ENCODE data around the gene MED13L. TPM values are rescaled to one million over a fixed set of nuclear protein-coding genes. Genes with fewer than 3 reads are reported as not detected.

MED13L gene
- total and polyA plus RNA-seq, 2 of the 8 experiments (the other 6 are each of a cell fraction or from before 2014, with no cell fraction given) = 15.9 to 51.7 TPM

DNA sequence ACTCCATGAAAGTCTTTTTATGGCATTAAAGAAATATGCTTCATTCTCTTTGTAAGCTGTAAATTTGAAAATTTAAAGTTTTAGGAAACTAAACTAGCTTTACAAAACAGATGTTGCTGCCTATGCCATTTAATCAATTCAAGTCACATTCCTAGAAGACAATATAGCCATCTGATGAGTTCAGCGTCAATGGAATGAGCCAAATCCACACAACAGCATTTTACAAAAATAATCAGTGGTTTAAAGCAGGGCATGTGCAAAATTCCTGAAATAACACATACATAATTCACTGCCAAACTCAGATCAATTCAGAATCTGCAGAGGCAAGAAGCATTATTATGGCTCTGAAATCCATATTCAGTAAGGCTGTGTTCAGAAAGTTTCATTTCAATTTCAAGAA is 75.6 kb downstream of the MED13L start:
- WGBS, 2 experiments (ENCODE audit: extremely low coverage in 1 of 2, insufficient coverage in 1 of 2, insufficient read length in 1 of 2, insufficient replicate concordance in 2 of 2, low coverage in 1 of 2, low lambda C conversion rate in 2 of 2, missing lambda C conversion rate in 1 of 2) = 83% methylated on average over 1 of the region's 1 CpG; no CpG with 5 or more reads in 1 of the 2 experiments
- Histone ChIP-seq H4K8ac (ENCODE audit: extremely low read depth, insufficient read depth, low read length) (no peak overlapping the region), H3K18ac (ENCODE audit: extremely low read depth, low read length) (no peak overlapping the region), H2BK120ac (replicated peaks; ENCODE audit: low read depth, low read length) (no peak overlapping the region), H2AFZ (ENCODE audit: low read length) (no peak overlapping the region), H3K79me1 (ENCODE audit: low read depth, low read length) (no peaks in the 10 kb centered on the region; the same call in 1 of the 2 replicates), H3K27me3 (replicated peaks in 1 of 4; ENCODE audit: control insufficient read depth in 3 of 4, extremely low read depth in 1 of 4, insufficient read depth in 3 of 4, low read length in 3 of 4) (no peaks in the 10 kb centered on the region), H3K9me3 (ENCODE audit: insufficient read depth in 2 of 2, low read depth in 1 of 2, low read length in 1 of 2) (no peaks in the 10 kb centered on the region), H3K36me3 (ENCODE audit: control insufficient read depth in 2 of 4, insufficient read depth in 4 of 4, low read length in 3 of 4) (no peaks in the 10 kb centered on the region), H3K4ac (replicated peaks; ENCODE audit: insufficient read length, low read depth, low read length) (no peak overlapping the region), H3K79me2 (ENCODE audit: control insufficient read depth in 1 of 2, insufficient read depth in 2 of 2, low read length in 2 of 2) (peaks cover 0 to 88% of the 10 kb centered on the region in 2 experiments; a peak in 3 of 4 replicates), H4K5ac (ENCODE audit: insufficient read length, low read depth, low read length) (no peak overlapping the region), H3K56ac (replicated peaks; ENCODE audit: insufficient read length, low read depth, low read length) (no peak overlapping the region), H3K9ac (replicated peaks in 1 of 4; ENCODE audit: extremely low read depth in 1 of 4, low read depth in 3 of 4, low read length in 3 of 4) (no peak overlapping the region), H3K23ac (ENCODE audit: insufficient read length) (no peak overlapping the region), H2BK5ac (ENCODE audit: low read depth, low read length) (no peak overlapping the region), H2BK15ac (ENCODE audit: low read length) (no peak overlapping the region), H3K27ac (ENCODE audit: low read depth, low read length) (no peak overlapping the region), H2AK5ac (ENCODE audit: low read depth, low read length) (no peak overlapping the region), H3K4me2 (ENCODE audit: insufficient read depth in 1 of 2, low read depth in 2 of 2, low read length in 2 of 2) (no peak overlapping the region), H2BK20ac (ENCODE audit: low read length) (no peak overlapping the region), H2BK12ac (ENCODE audit: low read depth, low read length) (no peak overlapping the region), H4K20me1 (replicated peaks in 1 of 2; ENCODE audit: control insufficient read depth in 1 of 2, insufficient read depth in 2 of 2, low read length in 2 of 2) (peaks cover 4 to 8% of the 10 kb centered on the region in 2 experiments), H4K91ac (replicated peaks; ENCODE audit: insufficient read length, low read length) (no peak overlapping the region), H3K23me2 (ENCODE audit: low read depth, low read length) (no peaks in the 10 kb centered on the region), H3K14ac (ENCODE audit: insufficient read length) (no peak overlapping the region), H3K4me3 (ENCODE audit: extremely low read depth in 1 of 4, insufficient read depth in 2 of 4, low read depth in 3 of 4, low read length in 4 of 4) (no peak overlapping the region), H3K4me1 (replicated peaks in 1 of 4; ENCODE audit: control insufficient read depth in 3 of 4, insufficient read depth in 4 of 4, low read length in 3 of 4) (no peaks in the 10 kb centered on the region; a peak in 2 of 7 replicates)
- POLR2A ChIA-PET (ENCODE audit: partially characterized antibody) = no interaction called here
- DNase-seq (ENCODE audit: low read depth in 1 of 2, low spot score in 2 of 2) = no peak
- CTCF ChIA-PET (ENCODE audit: partially characterized antibody) = interaction anchor here (0.8 to 1.0 kb wide), 2 partner anchors 10 to 205 kb away, joined by 3 to 6 read pairs; no protein-coding TSS in a partner anchor
- no peak for FAIRE-seq
- no peak for TF ChIP-seq POLR2A (IDR thresholded peaks at IDR 0.05; ENCODE audit: control extremely low read depth in 1 of 2, low read depth in 2 of 2, low read length in 2 of 2)
- TF ChIP-seq RNF2 (IDR thresholded peaks at IDR 0.05; ENCODE audit: borderline replicate concordance, low read depth, low read length, missing control alignments, poor library complexity, severe bottlenecking) = no peak
- no peak for TF ChIP-seq CBX5 (IDR thresholded peaks at IDR 0.05; ENCODE audit: low read depth, low read length)
- TF ChIP-seq EP300 (IDR thresholded peaks at IDR 0.05; ENCODE audit: borderline replicate concordance in 1 of 2, low read depth in 2 of 2, low read length in 2 of 2) = no peak
- TF ChIP-seq BRCA1 (IDR thresholded peaks at IDR 0.05; ENCODE audit: low read depth, low read length) = no peak
- no peak for TF ChIP-seq SP2 (IDR thresholded peaks at IDR 0.05; ENCODE audit: low read length)
- TF ChIP-seq CREB1 (IDR thresholded peaks at IDR 0.05) = no peak
- no peak for TF ChIP-seq KDM1A (IDR thresholded peaks at IDR 0.05; ENCODE audit: borderline replicate concordance, low read length)
- TF ChIP-seq KDM4A (IDR thresholded peaks at IDR 0.05; ENCODE audit: low read depth, low read length, severe bottlenecking) = no peak
- TF ChIP-seq TBP (IDR thresholded peaks at IDR 0.05; ENCODE audit: low read depth, low read length) = no peak
- TF ChIP-seq TEAD4 (IDR thresholded peaks at IDR 0.05; ENCODE audit: low read depth, low read length) = no peak
- no peak for TF ChIP-seq NANOG (IDR thresholded peaks at IDR 0.05; ENCODE audit: insufficient read depth, low read depth, low read length, poor library complexity, severe bottlenecking)
- no peak for TF ChIP-seq EGR1 (IDR thresholded peaks at IDR 0.05; ENCODE audit: borderline replicate concordance, low read depth, low read length)
- no peak for TF ChIP-seq HDAC2 (IDR thresholded peaks at IDR 0.05; ENCODE audit: borderline replicate concordance in 1 of 2, low read depth in 2 of 2, low read length in 2 of 2)
